HG02763 (cell line): ENCODE data around the gene SECTM1.
A peak's percentile ranks its signal among the peaks of the same experiment; 100 is the strongest.

Experiments
- ATAC-seq: cut with Tn5 transposase; IDR thresholded peaks from one replicate; pipeline ENCODE4 v1.9.1; 2021; ENCODE audit warnings: mild to moderate bottlenecking, moderate library complexity; ENCODE audit not compliant: unreplicated experiment

SECTM1 gene

DNA sequence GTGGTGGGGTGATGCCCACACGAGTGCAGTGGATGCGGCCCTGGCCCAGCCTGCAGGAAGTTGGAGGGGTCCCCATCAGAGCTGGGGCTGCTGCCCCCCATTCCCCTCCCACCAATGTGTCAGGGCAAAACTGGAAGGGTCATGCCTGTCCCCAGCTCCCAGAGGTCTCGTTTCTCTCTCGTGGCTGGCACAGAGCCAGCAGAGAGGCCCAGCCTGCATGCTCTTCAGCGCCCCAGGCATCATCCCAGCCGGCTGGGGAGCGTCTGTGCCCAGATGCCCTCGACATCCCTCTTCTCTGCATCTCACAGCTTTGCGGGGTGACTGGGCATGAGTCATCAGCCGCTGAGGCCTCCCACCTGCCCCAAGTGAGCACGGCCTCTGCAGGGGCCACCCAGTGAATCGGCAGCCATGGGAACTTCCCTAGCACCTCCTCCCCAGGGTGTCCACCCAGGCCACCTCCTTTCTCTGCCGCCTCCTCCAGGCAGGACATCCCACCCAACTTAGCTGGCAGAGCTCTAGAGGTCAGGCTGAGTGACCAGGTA, 50.3 kb downstream of the SECTM1 start:
- ATAC-seq = no peak

DNA sequence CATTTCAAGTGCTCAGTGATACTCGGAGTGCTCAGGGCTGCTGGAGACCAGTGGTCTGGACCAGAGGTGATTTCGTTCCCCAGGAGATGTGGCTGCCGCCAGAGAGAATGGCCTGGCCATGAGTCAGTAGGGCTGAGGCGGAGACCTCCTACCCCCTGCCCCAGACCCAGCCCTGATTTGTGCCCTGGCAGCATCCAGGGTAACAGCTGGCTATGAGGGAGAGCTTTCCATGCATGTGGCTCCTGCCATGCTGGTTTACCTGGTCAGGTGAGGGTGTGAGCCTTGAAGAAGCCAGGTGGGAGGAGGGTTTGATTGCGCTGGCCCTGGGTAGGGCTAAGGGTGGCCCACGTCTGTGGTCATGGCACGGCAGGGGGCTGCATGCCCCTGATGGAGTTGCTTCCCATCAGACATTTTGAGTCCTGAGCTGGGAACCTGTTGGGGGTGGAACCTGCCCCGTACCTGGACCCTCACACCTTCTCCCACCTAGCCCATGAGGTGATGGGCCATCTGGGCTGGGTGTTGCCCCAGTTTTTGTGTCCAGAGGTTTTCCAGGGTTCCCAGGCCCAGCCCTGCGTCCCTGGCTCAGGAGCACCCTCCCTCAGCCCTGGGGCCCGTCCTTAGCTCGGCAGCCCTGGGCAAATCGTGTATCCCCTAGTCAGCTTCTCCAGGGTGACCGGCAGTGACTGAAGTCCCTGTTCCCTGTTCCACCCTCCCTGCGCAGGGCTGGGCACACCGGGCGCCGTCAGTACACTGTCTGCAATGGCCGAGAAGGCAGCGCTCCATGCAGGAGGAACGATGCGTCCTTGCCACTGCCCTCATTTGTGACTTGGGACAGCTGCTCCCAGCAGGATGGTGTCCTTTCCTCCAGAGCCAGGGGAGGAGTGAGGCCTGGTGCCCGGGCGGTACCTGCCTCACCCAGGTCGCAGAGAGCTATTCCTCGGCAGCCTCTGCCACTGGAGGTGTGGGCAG, 51.0 kb downstream of the SECTM1 start:
- no peak for ATAC-seq

DNA sequence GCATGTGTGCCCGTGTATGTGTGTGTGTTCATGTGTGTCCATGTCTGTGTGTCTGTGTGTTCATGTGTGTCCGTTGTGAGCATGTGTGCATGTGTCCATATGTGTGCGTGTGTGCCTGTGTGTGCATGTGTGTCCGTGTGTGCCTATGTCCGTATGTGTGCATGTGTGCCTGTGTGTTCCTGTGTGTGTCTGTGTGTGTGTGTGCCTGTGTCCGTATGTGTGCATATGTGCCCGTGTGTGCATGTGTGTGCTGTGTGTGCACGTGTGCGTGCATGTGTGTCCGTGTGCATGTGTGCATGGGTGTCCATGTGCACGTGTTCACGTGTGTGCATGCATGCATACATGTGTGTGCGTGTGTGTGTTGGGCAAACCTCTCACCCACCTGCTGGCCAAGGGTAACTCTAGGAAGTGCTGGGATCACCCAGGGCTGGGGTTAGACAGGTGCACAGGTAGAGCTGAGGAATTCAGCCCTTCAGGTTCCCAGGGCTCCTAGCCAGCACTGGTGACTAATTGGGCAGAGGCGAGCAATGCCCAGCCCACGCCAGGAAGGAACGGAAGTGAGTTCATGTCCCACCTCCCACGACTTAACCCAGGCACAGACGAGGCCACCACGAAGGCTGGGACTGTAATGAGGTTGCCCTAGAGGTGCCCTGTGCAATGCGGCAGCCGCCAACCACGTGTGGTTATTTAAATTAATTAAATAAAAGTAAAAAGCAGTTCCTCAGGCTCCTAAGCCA, 51.9 kb downstream of the SECTM1 start:
- ATAC-seq = no peak

DNA sequence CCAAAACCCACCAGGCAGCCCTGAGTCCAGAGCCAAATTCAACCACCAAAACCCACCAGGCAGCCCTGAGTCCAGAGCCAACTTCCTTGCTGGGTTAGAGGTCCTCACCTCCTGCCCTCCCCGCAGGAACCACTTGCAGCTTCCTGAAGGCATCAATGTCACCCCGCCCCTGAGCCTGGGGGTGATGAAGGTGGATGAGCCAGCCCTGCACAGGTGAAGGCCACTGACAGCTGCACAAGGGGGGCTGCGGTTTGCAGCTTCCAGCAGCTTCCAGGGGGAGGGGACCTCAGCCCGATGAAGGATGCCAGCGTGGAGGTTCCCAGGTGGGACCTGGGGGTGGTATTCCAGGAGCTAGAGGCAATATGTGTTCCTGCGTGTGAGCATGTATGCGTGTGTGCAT, 52.5 kb downstream of the SECTM1 start:
- no peak for ATAC-seq

DNA sequence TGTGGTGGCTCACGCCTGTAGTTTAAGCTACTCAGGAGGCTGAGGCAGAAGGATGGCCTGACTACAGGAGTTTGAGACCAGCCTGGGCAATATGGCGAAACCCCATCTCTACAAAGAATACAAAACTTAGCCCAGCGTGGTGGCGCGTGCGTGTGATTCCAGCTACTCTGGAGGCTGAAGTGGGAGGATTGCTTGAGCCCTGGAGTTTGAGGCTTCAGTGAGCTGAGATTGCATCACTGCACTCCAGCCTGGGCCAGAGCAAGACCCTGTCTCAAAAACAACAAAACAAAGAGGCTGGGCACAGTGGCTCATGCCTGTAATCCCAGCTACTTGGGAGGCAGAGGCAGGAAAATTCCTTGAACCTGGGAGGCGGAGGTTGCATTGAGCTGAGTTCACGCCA, 53.0 kb downstream of the SECTM1 start:
- no peak for ATAC-seq

DNA sequence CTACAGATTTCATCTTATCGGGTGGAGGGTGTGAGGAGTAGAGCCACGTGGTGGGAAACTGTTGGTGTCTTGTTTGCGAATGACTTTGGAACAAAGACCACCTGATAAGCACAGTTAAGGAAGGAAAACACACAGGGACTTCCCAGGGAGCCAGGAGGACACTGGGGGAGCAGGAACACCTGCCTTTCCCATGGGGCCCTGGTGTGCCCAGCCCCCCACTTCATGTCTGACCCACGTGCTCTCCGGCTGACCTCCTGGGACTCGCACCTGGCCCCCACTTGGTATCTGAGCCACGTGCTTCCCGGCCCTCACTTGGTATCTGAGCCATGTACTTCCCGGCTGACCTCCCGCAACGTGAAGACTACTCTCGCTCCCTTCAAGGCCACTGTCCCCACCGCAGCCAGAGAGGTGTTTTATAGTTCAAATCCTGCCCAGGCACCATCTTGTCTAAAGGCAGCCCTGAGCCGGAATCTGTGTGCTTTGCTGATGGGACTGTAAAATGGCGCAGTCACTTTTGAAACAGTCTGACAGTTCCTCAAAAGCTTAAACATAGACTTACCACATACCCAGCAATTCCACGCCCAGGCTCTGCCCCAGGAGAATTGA, 54.7 kb downstream of the SECTM1 start:
- ATAC-seq = no peak

DNA sequence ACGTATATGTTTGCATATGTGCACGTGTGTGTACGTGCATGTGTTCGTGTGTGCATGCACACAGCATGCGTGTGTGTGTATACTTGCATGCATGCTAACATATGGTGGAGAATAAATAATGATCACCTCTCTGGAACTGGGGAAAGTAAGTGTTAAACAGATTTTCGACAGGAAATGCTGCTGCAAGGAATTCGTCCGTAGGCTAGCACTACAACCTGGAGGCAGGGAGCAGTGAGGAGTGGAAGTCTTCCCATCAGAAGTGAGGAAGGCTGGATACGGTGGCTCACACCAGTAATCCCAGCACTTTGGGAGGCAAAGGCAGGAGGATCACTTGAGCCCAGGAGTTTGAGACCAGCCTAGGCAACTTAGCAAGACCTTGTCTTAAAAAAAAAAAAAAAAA, 55.3 kb downstream of the SECTM1 start:
- no peak for ATAC-seq

DNA sequence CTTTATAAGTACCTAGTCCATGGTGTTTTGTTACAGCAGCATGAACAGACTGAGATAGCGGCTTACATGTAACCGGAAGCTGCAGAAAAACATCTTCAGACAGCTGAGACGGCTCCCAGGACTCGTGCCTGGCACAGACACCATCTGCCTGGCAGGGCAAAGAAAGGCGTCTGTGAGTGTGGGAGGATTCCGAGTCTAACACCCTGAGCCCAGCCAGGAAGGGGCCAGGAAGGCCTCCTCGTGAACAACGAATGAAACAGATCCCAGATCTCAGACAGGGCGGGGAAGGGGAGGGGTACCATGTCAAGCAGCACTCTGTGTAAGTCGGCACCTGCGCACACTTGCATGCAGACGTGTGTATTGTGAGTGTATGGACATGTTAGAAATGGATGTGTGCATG, 55.7 kb downstream of the SECTM1 start:
- no peak for ATAC-seq

DNA sequence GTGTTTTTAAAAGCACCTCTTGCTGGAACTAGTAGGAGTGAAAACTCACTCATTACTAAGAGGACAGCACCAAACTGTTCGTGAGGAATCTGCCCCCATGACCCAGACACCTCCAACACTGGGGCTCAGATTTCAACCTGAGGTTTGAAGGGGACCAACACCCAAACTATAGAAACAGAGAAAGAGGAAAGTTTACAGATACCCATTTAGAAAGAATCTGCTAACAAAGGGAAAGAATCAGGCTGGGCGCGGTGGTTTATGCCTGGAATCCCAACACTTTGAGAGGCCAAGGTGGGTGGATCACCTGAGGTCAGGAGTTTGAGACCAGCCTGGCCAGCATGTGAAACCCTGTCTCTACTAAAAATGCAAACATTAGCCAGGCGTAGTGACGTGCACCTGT, 56.6 kb downstream of the SECTM1 start:
- ATAC-seq = no peak

DNA sequence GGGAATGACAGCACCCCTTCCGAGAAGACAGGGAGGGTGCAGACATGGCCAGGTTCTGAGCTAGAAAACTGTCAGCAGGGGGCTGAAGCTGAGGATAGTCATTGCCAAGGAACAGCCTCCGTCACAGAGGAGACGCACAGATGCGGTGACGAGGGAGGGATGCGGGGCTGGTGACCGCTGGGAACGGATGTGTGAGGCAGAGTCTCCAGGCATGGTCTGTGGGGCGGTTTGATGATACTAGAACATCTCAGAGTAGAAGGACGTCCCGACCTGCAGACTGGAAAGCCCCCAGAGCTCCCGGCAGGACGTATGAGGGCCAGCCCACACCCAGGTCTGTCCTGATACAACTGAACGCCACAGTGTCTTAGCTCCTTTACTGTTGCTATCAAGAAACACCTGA, 58.2 kb downstream of the SECTM1 start:
- ATAC-seq = no peak

DNA sequence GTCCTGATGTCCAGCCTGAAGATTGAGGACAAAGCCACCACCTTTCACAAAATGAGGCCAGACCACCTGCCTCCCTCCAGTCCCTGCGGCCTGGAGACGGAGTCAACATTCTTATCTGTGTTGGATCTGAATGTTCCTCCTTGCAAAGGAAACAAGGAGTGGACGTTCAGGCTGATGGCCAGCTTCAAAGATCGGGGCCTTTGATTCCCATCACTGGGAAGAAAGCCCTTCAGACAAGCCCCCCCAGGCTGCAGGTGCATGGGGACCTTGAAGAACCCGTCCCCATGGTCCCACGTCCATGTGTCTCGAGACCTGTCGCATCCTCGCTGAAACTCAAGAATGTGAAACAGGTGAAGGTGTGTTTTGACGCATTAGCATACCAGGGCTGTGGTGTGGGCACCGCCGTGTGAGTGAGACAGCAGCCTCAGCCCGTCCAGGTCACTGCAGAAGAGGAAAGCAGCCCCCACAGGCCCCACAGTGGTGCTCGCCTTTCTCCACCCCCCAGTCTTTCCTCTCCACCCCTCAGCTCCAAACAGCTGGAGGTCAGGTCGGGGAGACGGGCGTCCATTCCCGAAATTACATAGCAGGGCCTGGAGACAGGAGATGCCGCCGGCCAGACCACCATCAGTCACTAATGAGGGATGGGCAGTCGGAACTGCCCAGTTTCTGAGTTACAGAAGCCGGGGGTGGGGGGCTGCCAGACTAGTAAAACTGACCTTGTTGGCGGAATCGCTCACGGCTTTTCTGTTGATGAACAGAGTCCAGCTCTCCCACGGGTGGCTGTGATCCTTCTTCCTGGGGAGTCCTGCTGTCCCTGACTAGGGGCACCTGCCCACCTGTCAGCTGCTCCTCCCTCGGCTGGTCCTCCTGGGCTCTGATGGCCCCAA, 59.2 kb downstream of the SECTM1 start:
- no peak for ATAC-seq

DNA sequence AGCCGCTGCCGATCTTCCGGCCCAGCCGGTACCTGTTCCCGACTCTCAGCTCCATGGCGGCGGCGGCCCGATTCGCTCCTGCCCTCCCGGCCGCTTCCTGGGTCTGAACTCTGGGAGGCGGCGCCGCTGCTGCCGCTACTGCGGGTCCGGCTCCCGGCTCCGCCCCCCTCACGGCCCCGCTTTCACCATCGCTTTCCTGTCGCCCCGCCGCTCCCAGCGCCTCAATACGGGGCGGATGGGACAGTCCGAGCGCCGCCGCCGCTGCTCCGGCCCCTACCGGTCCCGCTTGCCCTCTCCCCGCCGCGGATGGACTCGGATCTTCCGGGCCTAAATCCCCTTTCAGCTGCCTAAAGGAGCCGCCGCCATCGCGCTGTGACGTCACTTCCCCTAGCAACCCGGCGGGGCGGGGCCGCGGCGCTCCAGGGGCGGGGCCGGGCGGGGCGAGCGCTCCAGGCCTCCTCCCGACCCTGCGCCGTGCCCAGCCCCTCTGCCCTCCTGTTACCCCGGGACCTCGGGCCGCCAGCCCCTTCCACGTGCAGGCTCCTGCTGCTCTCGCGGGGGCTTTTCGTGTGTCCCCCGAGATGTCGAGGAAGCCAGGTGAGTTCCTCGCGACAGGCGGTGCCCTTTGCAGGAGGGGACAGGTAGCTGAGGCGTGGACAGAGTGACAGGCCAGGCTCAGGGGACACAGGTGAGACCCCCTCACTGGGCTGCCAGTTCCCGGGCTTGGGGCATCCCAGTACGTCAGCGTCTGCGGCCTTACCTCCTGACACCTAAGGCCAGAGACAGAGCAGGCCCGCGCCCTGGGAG, 60.0 kb downstream of the SECTM1 start, which contains the start of gene CSNK1D:
TSS of gene CSNK1D (minus strand) at position 374 of the 807 bp plus-strand sequence. CDS start at position 55, 319 bp downstream.
- peak; percentile 62 for ATAC-seq

DNA sequence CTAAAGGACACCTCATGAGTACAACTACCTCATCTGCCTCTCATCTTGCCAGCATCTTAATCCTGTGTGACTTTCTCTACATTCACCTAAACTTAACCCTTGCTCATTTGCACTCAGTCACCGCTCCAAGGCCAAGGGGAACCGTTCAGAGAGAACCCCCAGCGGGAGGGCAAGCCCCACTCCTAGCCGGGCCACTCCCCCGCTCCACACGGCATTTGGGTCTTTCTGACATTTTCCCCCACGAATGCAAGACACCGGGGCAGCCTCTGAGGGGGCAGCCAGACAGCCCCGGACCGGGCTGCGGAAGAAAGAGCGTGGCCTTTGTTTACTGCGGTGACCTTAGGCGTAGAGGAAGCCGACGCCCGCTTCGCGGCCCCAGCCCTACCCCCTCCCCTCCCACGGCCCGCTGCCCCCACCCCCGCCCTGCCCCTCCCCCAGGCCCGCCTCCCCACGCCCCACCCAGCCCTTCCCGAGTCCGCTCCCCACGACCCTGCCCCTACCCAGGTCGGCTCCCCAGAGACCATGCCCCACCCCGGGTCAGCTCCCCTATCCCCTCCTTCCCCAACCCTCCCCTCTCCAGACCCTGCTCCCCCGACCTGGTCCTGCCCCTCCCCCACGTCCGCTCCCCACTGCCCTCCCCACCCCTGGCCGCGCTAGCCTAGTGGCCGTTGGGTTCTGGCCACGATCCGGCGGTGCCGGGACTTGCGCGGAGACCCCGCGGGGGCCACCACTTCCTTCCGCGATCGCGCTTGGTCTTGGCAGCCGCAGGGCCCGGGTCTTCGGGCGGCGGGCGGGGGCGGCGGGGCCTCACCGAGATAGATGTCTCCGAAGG, 60.9 kb downstream of the SECTM1 start:
- no peak for ATAC-seq

DNA sequence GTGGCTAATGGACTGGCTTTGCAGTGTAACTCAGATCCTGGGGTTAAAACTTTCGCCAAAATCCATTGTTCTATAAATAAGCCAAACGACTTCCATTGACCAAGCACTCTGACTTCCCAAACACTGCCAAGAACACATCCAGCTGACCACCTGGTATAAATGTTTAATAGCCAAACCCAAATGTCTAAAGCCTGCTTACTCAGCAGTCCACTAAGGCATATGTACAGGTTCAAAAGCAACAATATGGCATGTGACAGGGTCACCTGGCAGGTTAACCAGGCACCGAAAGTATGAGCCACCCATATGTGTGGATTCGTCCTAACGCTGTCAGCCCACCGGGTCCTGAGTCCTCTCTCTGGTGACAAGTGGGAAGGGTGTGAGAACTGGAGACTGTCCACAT, 62.2 kb downstream of the SECTM1 start:
- no peak for ATAC-seq
